ENCODE measurements around the gene SPATA7.

DNA sequence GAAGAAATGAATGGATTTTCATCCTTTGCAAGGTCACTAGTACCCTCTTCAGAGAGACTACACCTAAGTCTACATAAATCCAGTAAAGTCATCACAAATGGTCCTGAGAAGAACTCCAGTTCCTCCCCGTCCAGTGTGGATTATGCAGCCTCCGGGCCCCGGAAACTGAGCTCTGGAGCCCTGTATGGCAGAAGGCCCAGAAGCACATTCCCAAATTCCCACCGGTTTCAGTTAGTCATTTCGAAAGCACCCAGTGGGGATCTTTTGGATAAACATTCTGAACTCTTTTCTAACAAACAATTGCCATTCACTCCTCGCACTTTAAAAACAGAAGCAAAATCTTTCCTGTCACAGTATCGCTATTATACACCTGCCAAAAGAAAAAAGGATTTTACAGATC is 40.8 kb downstream of the SPATA7 start:
- no peak for TF ChIP-seq POLR2AphosphoS5 (IDR thresholded peaks at IDR 0.05; ENCODE audit: low read depth, low read length)
- no peak for TF ChIP-seq POLR2A (IDR thresholded peaks at IDR 0.05; ENCODE audit: low read depth, low read length)
- TF ChIP-seq TAF1 (IDR thresholded peaks at IDR 0.05; ENCODE audit: borderline replicate concordance, low read depth, low read length): no peak

Measured in GM12892 (cell line).